HL-60/S4 treated with retinoic acid at 250 ng/mL for 4 days and 3 days (cell line): ENCODE results near the gene CPVL.

Experiments
- in situ Hi-C: fragments of 300-500 bp; cut with MboI; formaldehyde crosslinking; loops from 2 replicates; pipeline ENCODE4 v1.7.0; 2022; ENCODE audit warnings: low sequenced_read_pairs

The CPVL gene

DNA sequence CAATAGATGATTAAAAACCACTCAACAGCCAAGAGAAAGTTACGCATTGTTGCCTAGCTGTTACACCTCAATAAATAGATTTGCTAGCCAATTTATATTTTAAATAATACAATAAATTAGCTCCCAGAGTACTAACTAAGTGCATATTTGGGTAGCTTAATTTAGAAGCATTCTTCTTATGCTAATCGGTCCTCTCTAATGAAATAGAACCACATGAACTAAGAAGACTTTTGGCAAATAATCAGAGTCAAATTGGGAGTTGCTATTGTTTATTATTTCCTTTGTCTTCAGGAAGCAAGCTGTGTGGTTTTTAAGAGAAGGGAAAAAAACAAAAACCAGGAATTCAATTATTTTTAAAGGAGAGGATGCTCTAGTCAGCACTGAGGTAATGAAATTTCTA lies 139.2 kb downstream of the CPVL start:
- in situ Hi-C loops, result no loop called here

DNA sequence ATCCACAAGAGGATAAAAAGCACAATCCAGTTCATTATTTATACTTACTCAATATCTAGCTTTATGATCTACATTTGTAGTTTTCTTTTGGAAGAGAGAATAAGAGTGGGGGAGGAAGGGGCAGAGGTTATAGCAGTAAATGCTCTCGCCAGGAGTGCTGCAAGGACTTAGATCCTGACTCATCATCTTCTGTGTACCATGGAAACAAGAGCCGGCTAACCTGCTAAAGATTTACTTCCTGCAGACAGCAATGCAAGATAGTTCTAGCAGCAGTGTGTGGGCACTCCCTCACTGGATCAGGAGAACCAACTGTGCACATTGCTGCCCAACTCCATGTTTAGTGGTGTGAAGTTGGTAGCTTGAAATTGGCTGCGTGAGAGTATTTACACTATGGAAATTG lies 140.5 kb downstream of the CPVL start:
- in situ Hi-C loops, result no loop called here

DNA sequence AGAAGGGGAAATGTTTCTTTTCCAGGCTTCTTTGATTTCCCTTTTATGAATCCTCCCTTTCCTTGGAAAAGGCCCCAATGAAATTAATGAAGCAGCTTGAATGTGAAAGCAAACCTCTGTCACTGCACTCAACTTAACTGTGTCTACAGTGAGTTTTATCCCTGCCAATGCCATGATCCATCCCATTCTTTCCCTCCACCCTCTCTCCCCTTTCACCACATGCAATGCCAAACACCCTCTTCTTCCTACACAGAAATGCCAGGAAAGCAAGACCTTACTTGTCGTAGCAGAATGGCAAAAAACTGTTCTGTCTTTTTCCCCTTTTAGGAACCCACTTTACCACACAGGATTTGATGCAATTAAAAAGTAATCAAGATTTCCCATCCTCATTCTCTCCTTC lies 140.9 kb downstream of the CPVL start:
- in situ Hi-C loops, result no loop called here

DNA sequence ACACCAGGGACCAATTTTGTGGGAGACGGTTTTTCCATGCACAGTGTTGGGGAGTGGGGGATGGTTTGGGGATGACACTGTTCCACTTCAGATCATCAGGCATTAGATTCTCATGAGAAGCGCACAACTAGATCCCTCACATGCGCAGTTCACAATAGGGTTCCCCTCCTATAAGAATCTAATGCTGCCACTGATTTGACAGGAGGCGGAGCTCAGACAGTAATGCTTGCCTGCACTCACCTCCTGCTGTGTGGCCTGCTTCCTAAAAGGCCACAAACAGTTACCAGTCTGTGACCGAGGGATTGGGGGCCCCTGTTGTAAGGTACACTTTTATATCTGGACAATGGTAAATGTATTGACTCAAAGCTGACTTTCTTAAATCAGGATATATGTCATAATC lies 142.6 kb downstream of the CPVL start:
- in situ Hi-C loops, result no loop called here

DNA sequence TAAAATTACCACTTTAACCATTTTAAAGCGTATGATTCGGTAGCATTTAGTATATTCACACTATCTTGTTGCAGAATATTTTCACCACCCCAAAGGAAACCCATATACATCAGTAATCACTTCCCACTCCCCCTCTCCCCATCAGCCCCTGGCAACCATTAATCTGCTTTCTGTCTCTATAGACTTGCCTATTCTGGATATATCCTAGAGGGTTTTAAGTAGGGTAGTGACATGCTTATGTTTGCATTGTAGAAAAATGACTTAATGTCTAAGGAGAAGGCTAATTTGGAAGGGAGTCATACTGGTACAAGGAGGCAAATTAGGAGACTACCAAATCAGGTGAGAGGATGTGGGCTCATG lies 145.6 kb downstream of the CPVL start:
- in situ Hi-C loops, result no loop called here

DNA sequence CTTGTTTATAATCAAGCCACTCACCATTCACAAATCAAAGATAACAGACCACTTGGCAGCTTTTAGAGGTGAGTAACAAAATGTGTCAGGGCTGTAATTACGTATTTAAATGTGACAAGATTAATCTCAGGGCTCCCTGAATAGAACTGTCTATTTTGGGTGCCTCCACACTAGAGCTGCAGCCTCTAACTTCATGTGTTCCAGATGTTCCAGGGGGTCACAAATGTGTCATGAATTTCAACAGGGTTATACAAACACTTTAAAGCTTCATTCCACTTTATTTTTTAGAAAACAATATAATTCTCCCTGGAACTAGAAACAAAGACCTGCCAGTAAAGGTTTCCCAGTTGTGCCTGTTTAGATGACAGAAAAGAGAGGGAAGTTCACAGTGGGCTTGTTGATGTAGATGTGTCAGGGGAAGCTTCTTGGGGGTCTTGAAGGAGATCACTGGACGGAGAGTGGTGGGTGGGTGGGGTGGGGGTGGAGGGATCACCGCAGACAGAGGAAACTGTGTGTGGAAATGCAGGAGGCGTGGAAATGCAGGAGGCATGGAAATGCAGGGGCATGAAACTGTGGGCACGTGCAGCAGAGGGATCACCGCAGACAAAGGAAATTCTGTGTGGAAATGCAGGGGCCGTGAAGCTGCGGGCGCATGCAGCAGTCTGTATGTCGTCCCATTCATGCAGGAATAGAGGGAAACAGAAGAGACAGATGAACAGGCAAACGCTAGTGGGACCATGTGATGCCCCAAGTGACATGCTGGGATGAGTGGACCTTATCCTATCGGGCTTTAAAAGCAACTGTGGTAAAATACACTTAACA lies 146.2 kb downstream of the CPVL start:
- in situ Hi-C loops, result no loop called here

DNA sequence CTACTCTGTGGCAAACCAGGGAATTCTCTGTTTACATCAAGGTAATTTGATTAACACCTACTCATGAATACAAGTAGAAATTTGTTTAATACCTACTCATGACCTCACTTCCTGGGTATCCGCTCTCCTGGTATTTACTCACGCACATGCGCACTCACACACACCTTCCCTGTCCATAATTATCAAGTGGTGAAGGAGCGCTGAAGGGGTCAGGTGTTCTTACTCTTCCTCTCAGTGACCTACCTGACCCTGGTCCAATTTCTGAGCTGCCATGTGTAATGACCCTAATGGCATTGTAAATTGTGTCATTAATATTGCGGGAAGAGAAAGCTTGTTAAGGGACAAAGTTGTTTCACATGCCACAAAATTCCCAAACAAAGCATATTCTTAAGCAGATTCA lies 146.9 kb downstream of the CPVL start:
- in situ Hi-C loops, result no loop called here

DNA sequence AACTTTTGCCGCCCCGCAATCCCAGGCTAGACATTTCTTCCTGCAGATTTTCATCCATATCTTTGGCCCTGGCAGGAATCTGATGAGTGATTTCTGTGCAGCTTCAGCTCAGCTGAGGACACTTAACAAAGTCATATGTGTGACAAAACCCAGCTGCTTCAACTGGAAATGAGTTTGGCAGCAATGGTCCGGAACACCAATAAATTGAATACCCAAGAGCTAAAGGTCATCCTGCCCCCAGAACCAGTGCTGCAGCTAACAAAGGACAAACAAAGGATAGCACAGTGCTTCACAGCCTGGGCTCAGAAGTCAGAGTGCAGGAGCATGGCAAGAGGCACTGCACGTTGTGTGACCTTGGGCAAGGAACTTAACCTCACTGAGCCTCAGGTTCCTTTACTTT lies 148.2 kb downstream of the CPVL start:
- in situ Hi-C loops, result no loop called here

DNA sequence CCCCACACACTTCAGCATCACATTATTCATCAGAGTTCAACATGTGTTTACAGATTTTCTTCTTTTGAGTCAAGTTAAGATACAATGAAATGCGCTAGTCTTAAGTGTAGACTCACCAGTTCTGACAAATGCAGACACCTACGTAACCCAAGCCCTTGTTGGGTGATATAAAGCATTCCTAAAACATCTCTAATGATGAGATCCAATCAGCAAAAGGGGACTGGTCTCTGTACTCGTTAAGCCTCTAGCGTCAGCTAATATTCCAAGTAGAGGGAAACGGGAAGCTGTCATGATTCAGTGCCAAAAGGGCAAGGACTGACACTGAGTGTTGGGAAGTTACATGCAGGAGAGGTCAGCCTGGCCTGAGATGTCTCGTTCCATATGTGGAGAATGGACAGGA lies 149.5 kb downstream of the CPVL start:
- in situ Hi-C loops, result no loop called here

DNA sequence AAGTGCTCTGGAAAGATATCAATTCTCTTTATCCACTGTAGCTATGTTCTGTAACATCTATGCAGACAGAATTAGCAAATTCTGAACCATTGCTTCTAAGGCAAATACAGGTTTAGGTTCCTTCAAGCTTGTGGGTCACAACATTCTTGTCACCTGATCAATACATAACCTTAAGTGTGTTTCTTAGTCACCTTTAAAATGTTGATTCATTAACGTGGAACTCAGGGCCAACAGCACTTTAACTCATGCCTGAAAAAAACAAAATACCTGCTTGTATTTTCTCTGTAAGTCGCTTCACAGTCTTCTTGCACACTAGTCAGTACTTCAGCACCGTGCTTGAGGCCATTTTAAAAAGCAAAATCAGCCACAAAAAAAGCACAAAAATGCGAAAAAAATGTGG lies 153.0 kb downstream of the CPVL start:
- in situ Hi-C loops, result no loop called here

DNA sequence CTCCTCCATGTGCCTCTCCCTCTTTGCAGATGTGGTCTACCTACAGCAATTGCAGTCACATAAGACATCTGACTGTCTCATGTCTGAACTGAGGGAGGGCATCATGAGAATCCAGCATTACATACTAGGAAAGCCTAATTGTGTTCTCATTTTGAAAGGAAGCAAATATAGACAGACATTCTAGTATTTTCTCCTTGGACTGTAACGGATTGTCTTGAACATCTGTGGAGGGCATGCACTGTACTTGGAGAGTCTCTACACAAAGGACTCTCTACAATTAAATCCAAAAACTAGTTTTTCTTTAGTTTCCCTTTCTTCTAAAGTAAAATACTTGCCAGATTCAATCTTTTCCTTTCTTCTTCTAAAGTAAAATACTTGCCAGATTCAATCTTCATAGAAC lies 153.5 kb downstream of the CPVL start:
- in situ Hi-C loops, result no loop called here

DNA sequence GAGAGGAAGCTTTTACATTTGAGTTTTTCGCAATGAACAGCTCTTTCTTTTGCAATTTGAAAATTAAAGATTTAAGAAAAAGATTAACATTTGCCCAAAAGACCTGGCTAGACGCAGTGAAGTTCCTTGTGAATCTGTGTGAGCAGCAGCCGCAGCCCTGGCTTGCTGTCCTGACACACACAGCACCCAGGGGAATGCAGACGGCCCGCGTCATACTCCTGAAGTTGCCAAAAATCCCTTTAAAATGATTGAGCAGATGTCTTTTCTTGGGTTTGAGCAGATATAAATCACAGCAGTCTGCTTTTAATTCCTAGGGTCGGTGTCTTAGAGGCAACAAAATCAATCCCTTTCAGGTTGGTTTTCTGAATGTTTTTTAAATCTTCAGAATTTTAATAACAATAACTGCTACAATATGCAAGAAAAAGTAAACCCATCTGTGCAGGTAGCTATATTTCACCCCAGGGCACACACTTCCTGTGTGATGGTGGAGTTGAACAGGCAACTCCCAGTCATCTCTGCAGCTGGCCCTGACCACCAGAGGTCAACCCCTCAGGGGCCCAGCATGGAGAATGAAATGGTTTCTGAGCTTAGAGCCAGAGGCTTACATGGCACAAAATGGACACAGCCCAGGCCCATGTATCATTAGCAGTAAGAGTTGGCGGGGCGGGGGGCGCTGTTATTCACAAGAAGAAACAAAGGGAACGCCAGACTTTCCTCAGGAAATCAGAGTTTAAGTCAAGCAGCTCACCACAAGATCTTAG lies 156.0 kb downstream of the CPVL start:
- in situ Hi-C loops, result no loop called here

DNA sequence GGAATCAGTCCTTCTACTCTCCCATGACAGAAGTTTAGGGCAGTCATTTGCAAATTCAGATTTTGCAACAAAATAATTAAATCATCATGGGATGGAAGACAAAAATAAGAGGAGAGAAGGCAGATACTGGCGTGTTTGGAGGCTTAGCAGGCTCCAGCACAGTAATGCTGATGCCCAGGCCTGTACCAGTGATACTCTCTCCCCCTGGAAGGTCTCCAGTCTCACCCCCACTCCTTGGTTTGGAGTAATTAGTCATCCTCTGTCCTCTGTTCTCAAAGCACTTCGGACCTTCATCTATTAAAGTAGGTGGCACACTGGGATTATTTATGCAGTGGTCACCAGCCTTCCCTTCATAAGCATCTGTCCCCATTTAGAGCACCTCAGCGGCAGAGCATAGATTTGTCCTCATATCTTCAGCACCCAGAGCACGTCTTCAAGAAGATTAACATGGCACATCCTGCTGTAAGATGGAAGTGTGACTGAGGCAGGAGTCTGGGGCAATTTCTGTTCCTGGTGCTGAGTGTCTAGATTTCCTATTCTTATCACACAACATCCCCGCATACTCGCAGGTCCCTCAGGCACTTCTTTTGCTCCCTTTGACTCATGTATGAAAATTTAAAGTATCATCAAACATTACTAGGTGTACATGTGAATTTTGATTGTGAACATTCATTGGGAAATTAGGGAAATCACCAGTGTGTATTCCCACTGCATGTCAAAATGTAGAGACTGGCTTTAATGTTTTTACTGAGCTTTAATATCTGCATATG lies 156.9 kb downstream of the CPVL start:
- in situ Hi-C loops, result no loop called here

DNA sequence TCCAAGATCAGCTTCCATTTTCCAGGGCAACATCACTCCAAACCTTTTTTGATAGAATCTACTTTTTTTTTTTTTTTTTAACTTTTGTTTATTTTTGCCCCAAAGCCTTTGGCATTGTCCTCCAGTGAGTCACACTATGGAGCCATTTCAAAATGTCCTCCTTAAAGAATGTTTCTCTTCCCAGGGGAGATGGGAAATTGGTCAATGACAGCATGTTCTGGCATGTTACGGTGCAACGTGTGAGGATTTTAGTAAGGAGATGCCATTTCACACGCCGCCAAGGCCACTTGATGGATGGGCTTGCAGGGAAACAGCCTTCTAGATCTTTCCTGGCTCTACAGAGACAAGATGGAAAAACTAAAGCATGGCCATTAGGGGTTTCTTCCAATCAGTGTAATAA lies 157.5 kb downstream of the CPVL start:
- in situ Hi-C loops, result no loop called here

DNA sequence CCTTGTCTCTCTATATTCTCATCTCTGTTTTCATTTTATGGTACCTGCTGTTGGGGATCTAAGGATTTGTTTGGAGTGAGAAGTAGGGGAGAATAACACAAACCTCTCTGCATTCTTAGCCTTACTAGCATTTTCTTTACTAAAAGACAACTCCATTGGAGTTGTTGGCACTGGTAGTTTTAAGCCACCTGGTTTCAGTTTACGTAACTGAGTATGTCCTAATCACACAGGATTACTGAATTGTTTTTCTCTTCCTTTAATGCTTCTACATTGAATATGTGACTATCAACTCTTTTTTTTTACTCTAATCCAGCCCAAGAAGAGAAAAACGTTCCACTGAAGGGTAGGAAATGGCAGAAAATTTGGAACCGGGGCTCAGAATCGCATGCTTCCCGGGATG lies 158.2 kb downstream of the CPVL start:
- in situ Hi-C loops, result no loop called here

DNA sequence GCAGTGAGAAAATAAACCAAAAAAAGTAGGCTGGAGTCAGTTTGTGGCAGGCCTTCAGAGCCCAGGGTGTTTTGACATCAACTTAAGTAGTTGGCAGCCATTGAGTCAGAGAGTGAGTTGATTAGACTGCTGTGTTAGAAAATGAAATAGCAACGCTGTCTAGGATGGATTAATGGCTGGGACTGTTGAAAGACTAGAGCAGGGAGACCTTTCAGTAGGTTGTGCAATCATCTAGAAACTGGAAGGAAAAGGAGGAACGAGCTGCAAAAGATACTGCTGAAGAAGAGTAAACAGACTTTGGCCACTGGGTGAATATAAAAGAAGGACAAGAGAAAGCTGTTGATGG lies 159.6 kb downstream of the CPVL start:
- in situ Hi-C loops, result no loop called here

DNA sequence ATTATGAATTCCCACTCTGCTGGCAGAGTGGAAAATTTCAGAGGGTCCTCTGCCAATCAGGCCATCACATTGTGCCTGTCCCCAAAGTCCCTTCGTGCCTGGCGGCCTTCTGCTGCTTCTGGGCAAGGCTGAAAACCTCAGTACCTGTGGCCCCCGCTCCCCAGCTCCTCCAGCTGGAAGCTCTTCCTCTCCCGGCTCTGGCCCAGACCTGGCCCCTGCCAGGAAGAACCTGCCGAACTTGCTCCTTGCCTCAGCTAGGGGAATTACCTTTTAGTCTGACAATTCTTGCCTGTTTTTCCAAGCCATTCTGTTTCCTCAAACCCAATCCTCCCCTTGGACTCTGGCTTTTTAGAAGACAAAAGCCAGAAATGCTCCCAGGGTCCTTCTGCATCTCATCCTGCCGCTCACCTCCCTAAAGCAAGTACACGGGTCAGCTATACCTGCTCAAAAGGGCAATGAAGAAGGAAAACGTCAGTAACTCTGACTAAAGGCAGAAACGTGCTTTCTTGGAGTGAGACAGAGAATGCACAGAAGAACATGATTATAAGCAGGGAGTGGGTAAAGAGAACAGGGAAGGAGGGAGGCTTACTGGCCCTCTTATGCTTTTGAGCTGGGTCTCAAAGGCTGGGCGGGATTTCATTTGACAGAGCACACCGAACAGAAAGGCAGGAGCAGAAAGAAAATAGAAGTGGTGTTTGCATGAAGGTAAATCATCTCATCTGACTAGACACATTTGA lies 160.1 kb downstream of the CPVL start:
- in situ Hi-C loops, result no loop called here

DNA sequence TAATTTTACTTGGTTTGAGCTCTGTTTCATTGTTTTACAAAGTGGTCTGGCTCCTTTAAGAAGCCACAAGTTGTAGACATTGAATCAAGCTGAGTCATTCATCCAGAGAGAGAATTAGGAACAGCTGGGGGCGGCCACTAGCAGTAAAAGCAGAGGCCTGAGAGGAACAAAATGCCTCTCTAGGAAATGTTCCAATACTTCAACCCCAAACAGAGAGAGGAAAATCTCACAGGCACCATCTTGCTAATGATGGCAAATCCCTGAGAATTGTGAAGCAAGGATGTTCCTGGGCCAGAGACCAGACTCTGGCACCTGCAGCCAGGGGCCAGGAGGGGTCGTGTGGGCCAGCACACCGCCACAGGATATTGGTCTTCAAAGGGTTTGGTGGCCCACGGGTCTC lies 161.7 kb downstream of the CPVL start:
- in situ Hi-C loops, result no loop called here

DNA sequence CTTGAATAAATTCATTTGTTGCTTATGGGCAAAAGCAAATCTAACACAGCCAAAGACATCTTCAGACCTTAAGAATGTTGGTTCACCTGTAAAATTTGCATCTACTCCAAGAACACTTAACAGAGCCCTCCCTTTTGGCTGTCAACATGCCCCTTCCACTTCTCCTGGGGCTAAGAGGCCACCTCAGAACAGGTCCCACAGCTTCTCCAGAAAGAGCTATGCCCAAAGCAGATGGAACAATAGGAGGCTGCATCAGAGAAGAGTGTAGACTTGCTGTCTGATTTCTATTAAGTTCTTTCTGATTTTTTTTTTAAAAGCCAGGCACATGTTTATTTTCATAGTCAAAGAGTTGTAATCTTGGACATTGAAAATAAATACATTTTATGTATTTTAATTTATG lies 162.1 kb downstream of the CPVL start:
- in situ Hi-C loops, result no loop called here

DNA sequence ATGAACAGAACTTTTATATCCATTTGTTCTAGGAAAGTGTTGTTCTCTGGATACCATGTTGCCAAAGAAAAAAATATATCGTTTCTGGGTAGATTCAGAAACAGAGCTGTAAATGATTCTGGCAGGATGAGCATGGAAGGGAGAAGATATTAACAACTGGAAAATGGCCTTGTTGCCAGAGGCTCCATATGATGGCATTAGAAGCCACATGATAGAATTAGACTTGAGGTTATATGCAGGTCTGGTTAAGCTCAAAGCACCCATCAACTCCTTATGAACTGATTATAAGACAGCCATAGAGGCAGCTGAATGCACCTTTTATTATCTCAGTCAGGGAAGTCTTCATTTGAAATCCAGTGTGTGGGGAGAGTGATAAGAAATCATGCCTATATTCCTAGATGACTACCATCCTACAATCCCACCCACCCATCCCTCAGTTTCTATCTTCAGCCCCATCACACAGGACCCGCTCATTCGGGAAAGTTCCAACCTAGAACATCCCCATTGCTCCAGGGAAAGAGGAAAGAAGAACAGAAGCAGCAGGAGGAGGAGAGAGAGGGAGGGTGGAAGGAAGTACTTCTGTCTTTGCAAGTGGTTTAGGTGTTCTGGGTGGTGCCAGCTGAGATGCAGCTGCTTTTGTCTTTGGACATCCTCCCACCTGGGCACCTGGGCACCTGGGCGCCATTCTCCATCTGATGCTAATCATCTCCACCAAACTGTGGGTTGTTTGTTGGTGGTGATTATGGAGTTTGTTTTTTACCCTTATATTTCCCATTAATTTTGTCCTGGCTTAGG lies 162.7 kb downstream of the CPVL start:
- in situ Hi-C loops, result no loop called here

DNA sequence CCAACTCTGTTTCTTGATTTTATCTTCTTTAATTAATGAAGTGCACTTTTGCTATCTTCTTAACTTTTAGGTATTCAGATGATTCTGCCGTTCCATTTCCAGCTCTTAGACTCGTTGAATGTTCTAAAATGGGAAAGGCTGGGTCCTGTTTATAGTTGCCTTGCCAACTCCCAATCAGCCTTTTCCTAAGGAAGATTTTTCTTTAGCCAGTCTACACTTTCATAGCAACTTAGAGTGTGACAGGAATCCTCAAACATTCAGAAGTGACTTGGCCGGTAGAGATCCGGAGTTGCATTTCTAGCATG lies 165.2 kb downstream of the CPVL start:
- in situ Hi-C loops, result no loop called here
